HEK293 (cell line): ENCODE results near the gene SGSM2.

Experiments used
- CTCF ChIP-seq: fragments of 450-650 bp; formaldehyde crosslinking; IDR thresholded peaks from 2 replicates; pipeline ENCODE4 v1.5.1; 2016; ENCODE audit warnings: missing biosample characterization, missing genetic modification characterization
- REST ChIP-seq: fragments of 450-650 bp; formaldehyde crosslinking; IDR thresholded peaks from 2 replicates; pipeline ENCODE4 v1.5.1; 2016; ENCODE audit warnings: missing biosample characterization, missing genetic modification characterization
- SETDB1 ChIP-seq: IDR thresholded peaks from one replicate; pipeline ENCODE4 v1.6.1; 2017; ENCODE audit warnings: mild to moderate bottlenecking, low read length, moderate library complexity, mixed read lengths; ENCODE audit not compliant: insufficient read length
- ZBTB7A ChIP-seq: fragments of 450-650 bp; formaldehyde crosslinking; IDR thresholded peaks from 2 replicates; pipeline ENCODE4 v1.5.1; 2016; ENCODE audit warnings: low read depth, missing biosample characterization, missing genetic modification characterization
- ZNF114 ChIP-seq: fragments of 450-650 bp; formaldehyde crosslinking; IDR thresholded peaks from 2 replicates; pipeline ENCODE4 v1.5.0; 2017; ENCODE audit warnings: missing biosample characterization, missing genetic modification characterization
- ZNF174 ChIP-seq: fragments of 450-650 bp; formaldehyde crosslinking; IDR thresholded peaks from 2 replicates; pipeline ENCODE4 v1.5.0; 2017; ENCODE audit warnings: missing biosample characterization, mild to moderate bottlenecking, missing genetic modification characterization
- ZNF416 ChIP-seq: fragments of 450-650 bp; formaldehyde crosslinking; IDR thresholded peaks from 2 replicates; pipeline ENCODE4 v1.5.1; 2016; ENCODE audit warnings: missing biosample characterization, missing genetic modification characterization
- ZNF76 ChIP-seq: fragments of 450-650 bp; formaldehyde crosslinking; IDR thresholded peaks from 2 replicates; pipeline ENCODE4; 2016; ENCODE audit warnings: low read depth, missing biosample characterization, missing genetic modification characterization, borderline replicate concordance

GRCh38 chr17:2323629-2324314, 13.5 kb upstream of the SGSM2 start:
- TF ChIP-seq ZNF416 (tag by site-specific recombination), result no peak
- TF ChIP-seq ZBTB7A (tag by site-specific recombination), result no peak
- no peak for TF ChIP-seq ZNF76
- TF ChIP-seq ZNF114, result no peak
- TF ChIP-seq CTCF (tag by site-specific recombination), result no peak
- no peak for TF ChIP-seq ZNF174 (tag by site-specific recombination)
- TF ChIP-seq REST (tag by site-specific recombination), result no peak
- no peak for TF ChIP-seq SETDB1
